NCI-H1048 (cell line): ENCODE measurements around the gene RPS15.
A peak's percentile ranks its signal among the peaks of the same experiment; 100 is the strongest.
"Not testable (repeated sequence)": the region's sequence is repeated elsewhere in the genome, so short reads cannot be mapped to it uniquely, and the experiment has no call there.

Source experiments
- DNase-seq: peaks from one replicate; lab custom pipeline; 2025; lab: John Stamatoyannopoulos, UW

The RPS15 gene

GRCh38 chr19:1470305-1471009 is 32.3 kb downstream of the RPS15 start:
- DNase-seq = no peak

DNA sequence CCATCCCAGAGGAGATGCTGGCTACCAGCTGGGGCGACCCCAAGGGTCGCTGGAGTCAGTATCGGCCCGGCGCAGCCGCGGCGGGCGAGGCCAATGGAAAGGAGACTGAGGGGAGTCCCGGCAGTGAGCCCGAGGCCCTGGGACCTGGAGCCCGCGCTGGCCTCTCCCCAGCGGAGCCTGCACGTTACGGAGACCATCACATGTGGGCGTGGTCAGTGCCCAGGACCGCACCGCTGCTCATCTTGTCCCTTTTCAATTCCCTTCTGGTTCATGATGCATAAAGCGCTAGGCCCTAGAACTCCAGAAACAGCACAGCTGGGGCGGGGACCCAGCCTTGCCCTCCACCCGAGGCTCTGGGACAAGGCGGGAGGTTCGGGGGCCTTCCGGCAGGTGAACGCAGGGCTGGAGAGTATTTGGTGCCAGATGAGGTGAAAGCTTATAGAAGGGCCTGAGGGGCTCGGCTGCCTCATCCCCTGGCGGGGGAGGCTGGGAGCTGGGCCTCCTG is 32.9 kb downstream of the RPS15 start:
- no peak for DNase-seq

- no peak for DNase-seq
Observed at GRCh38 chr19:1471515-1472160, 33.4 kb downstream of the RPS15 start.

DNA sequence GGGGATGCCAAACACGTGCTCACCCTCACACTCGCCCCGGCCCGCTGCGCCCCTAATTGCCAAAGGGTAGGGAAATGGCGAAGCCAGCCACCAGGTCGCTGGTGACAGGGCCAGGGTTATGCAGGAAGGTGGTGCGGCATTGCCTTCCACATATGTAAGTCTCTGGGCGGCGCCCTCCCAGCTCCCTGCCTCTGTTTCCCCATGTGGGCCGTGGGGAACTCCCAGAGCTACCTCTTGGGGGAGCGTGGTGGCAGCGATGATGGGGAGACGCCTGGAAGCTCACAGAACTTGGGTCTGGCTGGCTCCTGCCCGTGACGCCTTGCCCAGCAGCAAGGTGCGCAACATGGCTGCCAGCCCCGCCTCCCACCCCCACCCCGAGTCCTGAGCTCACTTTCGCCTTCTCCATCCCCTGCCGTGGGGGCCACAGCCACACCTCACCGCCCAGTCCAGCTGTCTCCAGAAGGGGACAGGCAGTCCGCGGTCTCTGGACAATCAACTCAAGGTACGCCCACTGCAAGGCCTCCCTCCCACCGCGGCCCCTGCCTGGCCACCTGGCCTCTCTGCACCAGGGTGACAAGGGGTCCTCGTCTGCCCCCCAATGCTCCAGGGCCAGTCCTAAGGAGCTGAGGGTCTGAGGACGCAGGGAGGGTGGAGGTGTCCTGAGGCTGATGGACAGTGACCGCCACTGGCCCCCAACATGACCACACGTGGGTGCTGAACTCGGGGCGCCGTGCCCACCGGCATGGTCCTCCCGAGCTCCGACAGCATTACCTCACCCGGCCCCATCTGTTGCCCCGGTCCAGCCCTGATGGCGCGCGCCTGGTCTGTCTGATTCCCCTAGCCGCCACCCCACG is 34.3 kb downstream of the RPS15 start:
- no peak for DNase-seq

DNA sequence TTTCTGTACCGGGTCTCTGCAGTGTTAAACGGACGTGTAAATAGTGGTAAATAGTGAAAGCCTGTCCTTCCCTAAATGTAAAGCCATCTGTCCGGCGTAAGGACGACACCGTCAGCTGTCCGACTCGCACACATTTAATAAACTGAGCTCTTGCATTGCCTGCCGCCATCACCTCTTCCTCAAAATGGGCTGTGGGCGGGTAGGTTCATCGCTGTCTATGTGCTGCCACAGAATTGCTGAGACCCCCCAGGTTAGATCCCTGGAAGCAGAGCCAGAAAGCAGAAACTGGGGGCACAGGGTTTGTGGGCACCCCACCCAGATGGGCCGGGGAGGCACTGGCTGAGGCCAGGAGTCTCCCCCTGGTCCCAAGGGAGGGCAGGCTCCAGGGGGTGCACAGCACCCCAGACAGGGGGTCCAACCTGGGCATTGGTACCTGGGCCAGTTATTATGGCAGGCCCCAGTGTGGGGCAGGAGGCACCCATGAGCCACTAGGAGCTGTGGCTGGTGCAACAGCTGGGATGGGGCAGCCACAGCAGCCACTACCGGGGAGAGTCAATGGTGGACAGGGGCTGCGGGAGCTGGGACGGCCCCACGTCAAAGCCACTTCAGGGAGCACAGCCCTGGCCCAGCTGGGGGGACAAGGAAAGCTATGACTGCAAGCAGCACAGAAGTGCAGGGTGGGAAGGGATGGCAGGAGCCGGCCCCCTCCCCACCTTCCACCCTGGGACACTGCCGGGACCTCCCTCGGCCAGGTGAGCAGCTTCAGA is 35.1 kb downstream of the RPS15 start:
- DNase-seq = no peak

GRCh38 chr19:1474011-1474764 is 36.0 kb downstream of the RPS15 start:
- no peak for DNase-seq

GRCh38 chr19:1474765-1475351 is 36.7 kb downstream of the RPS15 start:
- DNase-seq = no peak

DNA sequence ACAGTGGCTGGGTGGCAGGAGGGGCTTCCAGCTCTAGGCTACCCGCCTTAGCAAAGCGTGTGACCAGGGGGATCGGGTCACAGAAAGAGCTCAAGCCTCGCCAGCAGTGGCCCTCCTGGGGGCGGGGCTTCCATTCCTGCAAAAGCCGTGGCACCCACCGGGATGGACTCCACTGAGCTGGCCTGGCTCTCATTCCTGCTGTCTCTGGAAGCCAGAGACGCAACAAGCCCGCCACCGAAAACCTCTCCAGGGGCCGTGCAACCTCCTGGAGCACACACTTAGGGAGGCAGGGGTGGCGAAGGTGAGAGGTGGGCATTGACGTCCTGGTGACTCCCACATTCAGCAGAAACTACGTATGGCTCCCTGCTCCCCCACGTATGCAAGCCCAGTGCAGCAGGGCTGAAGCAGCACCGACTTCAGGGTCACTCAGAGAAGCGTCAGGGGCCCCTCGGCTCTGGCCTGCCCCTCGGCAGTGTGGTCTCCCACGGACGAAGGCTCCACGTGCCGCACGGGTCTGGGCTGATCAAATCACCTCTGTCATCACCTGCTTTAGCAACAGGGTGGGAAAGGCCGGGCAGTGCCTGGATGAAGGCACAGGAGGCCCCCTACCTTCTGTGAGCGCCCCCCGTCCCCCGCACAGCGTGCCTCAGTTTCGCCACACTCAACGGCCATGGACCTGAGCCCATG is 37.7 kb downstream of the RPS15 start:
- no peak for DNase-seq

DNA sequence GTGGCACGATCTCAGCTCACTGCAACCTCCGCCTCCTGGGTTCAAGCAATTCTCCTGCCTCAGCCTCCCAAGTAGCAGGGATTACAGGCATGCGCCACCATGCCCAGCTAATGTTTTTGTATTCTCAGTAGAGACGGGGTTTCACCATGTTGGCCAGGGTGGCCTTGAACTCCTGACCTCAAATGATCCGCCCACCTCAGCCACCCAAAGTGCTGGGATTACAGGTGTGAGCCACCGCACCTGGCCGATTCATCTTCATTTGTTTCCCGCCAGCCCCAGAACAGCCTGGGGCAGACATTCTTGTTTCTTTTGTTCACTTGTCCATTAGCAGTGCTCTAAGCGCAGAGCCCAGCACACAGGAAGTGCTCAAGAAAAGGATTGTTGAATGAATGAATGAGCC is 38.9 kb downstream of the RPS15 start:
- not testable (repeated sequence) for DNase-seq

- peak; percentile 71 for DNase-seq
Observed at GRCh38 chr19:1478934-1479707, 40.9 kb downstream of the RPS15 start, which contains the start of gene C19orf25. C19orf25 (minus strand) TSS chr19:1479215; CDS start chr19:1478903, 312 bp downstream.

DNA sequence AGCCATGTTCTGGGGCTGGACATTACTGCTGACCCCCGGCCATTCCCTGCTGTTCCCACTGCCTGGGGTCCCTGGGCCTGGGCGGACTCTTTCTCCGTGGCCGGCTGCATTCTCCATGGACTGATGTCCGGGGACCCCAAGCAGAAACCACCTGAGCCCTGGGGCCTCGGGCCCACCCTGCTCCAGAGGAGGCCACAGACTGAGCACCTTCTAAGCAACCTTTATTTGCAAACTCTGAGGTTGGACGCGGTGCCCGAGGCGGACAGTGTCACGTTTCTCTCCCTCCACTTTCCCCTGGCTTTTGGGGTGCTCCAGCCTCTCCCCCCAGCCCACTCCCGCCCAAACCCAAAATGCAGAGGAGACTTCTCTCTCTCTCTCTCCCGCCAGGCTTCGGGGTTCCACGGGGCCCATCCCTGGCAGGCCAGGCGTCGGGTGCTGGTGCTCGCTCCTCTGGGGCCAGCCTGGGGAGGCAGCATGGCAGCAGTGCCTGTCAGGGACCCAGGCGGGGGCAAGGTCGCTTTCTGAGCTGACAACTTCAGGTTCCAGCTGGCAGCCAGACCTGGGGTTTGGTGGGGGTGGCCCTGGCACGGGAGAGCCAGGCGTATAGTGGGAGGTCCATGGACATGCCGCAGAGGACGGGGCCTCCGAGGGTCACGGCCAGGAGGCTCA is 43.2 kb downstream of the RPS15 start:
- DNase-seq = no peak

DNA sequence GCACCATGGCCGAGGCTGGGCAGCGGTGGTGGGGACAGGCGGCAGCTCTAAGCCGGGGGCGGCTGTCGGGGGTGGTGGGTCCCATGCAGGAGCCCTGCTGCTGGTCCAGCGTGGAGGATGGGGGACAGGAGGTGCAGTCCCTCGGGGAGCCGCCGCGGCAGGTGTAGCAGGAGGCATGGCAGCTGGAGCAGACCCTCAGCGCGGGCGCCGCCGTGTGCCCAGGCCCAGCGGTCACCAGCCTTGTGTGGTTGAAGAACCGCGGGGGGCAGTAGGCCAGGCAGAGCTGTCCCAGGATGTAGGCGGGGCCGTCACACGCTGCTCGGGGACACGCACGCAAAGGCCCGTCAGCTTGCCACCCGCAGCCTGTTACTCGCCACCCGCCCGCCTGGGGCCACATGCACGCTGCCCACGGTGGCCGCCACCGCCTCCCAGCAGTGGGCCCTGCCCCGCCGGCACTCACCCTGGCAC is 43.7 kb downstream of the RPS15 start:
- DNase-seq = no peak

DNA sequence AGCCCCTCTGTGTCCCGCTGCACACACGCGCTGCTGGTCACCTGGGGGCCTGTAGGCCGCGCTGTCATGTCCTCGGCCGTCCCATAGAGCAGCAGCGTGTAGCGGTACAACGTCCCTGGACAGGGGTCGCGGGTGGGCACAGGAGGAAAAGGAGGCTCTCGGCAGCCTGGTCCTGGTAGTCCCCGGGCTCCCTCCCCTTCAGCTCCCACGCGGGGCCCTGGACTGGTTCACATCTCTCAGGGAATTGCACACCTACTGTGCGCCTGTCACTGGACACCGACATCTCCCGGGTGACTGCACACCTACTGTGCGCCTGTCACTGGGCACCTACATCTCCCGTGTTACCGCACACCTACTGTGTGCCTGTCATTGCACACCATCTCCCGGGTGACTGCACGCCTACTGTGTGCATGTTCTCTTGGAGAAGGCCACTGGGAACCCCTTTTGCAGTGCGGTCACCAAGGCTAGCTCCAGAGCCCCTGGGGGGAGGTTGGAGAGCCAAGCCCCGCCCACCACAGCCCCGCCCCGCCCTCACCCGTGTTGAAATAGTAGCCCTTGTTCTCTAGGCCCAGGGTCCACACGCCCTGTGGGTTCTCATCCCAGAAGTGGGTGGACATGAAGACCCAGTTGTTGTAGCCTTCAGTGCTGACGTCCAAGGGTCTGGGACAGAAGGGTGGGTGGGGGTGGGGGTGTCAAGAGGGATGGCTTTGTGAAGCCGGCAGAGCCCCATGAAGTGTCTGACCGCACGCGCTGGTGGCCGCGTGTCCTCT is 44.4 kb downstream of the RPS15 start:
- no peak for DNase-seq

DNA sequence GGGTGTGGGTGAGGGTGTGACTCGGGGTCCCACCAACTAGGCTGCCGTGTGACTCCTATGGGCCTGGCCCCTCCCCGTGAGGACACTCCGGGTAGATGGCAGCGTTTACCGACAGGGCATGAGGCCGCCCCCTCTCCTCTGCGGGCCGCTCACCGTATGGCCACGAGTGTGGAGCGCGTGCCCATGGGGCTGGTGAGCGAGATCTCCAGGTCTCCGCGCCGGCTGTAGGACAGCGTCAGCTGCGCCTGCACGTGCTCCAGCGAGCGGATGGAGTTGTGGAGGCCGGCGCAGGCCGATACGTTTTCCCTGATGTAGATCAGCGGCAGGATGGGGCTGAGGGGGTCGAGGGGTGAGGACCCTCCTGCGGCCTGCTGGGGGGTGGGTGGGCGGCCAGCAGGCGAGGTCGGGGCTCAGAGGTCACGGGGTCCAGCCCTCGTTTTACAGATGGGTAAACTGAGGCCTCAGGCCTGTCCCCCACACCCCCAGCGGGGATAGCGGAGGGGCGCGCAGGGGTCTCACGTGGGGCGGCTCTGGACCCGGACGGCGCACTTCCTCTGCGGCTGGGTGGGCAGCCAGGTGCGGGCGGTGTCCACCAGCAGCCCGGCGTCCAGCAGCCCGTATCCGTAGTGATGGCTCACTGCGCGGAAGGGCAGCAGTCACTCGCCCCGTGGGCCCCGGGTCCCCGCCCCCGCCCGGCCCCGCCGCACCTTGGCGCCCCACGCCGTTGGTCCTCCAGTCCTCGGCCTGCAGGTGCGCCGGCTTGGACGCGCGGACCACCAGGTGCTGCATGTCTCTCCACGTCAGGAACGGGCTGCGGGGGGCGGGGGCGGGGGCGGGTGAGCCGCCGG is 45.2 kb downstream of the RPS15 start:
- no peak for DNase-seq

- DNase-seq = no peak
Observed at GRCh38 chr19:1483979-1484428, 45.8 kb downstream of the RPS15 start.

DNA sequence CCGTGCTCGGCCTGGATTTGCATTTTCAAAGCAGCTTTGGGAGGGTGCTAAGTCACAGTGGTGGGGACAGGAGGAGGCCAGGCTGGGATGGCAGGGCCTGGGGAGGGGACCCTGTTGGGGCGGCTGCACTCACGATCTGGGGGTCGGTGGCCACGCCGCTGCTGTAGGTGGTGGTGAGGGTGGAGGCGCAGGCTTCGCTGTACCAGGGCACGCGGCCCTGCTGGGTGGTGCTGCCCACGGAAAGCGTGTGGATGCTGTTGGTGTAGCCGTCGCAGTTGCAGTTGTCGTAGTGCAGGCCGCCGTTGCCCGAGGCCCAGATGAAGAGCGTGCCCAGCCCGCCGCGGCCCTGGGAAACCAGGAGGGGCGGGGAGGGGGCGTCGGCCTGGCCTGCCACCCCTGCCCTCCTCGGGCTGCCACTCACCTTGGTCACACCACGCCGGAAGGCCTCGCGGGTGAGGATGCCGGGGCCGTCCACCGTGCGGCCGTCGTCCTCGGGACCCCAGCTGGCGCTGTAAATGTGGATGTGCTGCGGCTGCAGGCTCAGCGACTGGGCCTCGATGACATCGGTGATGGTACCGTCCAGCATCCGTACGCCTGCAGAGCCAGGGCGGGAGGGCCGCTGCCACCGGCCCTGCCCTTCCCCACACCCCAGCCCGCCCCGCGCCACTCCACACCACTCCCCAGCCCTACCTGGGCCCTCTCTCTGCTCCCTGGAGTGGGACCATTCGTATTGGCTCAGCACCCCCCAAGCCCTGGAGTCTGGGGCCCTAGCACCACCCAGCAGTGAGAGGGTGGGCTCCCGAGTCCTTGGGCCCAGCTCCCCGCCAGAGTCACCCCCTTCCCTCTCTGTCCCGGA is 48.8 kb downstream of the RPS15 start:
- no peak for DNase-seq
